IPS-18a (cell line): Measurements from ENCODE around the gene SLC12A5.
A peak's percentile ranks its signal among the peaks of the same experiment; 100 is the strongest.

ENCODE experiments used
- H3K27ac ChIP-seq: one replicate; pipeline ENCODE4 v1.5.1; 2013; ENCODE audit warnings: low read length
- H3K27me3 ChIP-seq: one replicate; pipeline ENCODE4 v1.6.1; 2013; ENCODE audit warnings: mild to moderate bottlenecking, low read length; ENCODE audit not compliant: control insufficient read depth, insufficient read depth
- H3K36me3 ChIP-seq: one replicate; pipeline ENCODE4 v1.6.1; 2013; ENCODE audit warnings: low read depth, low read length; ENCODE audit not compliant: control insufficient read depth
- H3K4me1 ChIP-seq: one replicate; pipeline ENCODE4 v1.6.1; 2013; ENCODE audit warnings: low read depth, low read length; ENCODE audit not compliant: control insufficient read depth
- H3K4me3 ChIP-seq: one replicate; pipeline ENCODE4 v1.5.1; 2013; ENCODE audit warnings: low read length
- H3K9ac ChIP-seq: one replicate; pipeline ENCODE4 v1.6.1; 2013; ENCODE audit warnings: mild to moderate bottlenecking, low read length, moderate library complexity
- H3K9me3 ChIP-seq: one replicate; pipeline ENCODE4 v1.6.1; 2013; ENCODE audit warnings: low read depth, low read length; ENCODE audit not compliant: control insufficient read depth

SLC12A5 gene

DNA sequence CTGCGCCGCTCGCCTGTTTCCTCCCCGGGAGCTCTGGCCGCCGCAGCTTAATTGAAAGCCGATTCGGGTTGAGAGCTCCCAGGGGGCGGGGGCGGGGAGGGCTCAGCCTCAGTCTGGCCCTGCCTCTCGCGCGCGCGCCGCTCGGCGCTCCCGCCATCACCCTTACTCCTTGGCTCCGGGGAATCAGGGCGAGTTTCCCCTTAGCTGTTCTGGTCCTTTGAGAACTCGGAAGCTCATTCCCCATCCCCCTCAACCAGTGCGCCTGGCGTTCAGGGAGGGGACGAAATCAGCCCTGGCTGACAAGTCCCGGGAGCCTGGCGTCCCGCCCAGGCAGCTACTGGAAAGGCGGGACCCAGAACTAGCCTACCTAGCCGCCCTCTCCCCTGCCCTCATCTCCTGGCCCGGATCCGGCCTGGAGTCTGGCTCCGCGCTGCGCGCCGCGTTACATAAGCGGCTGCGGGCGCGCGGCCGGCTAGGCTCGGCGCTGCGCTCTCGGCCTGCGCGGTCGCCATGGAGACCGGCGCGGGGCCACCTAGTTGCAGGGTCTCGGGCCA is 2.8 kb downstream of the SLC12A5 start:
- no peaks in the 10 kb centered on the region for H3K36me3 ChIP-seq
- no peak overlapping the region for H3K9ac ChIP-seq
- H3K9me3 ChIP-seq: no peaks in the 10 kb centered on the region
- H3K27ac ChIP-seq: no peak overlapping the region
- peak overlapping the region; percentile 57 for H3K4me3 ChIP-seq
- H3K4me1 ChIP-seq: no peaks in the 10 kb centered on the region
- peaks cover 87% of the 10 kb centered on the region for H3K27me3 ChIP-seq

- H3K4me3 ChIP-seq: no peak overlapping the region
- no peaks in the 10 kb centered on the region for H3K4me1 ChIP-seq
- no peak overlapping the region for H3K9ac ChIP-seq
- no peaks in the 10 kb centered on the region for H3K9me3 ChIP-seq
- H3K27me3 ChIP-seq: peaks cover 64% of the 10 kb centered on the region
- no peak overlapping the region for H3K27ac ChIP-seq
- H3K36me3 ChIP-seq: no peaks in the 10 kb centered on the region
These were observed 5.0 kb downstream of the SLC12A5 start for GRCh38 chr20:46034039-46034438.

GRCh38 chr20:46035253-46035652 is 6.2 kb downstream of the SLC12A5 start:
- Histone ChIP-seq H3K36me3 (no peaks in the 10 kb centered on the region), H3K9ac (no peak overlapping the region), H3K27me3 (peaks cover 52% of the 10 kb centered on the region), H3K27ac (no peak overlapping the region), H3K4me1 (no peaks in the 10 kb centered on the region), H3K9me3 (no peaks in the 10 kb centered on the region), H3K4me3 (no peak overlapping the region)

DNA sequence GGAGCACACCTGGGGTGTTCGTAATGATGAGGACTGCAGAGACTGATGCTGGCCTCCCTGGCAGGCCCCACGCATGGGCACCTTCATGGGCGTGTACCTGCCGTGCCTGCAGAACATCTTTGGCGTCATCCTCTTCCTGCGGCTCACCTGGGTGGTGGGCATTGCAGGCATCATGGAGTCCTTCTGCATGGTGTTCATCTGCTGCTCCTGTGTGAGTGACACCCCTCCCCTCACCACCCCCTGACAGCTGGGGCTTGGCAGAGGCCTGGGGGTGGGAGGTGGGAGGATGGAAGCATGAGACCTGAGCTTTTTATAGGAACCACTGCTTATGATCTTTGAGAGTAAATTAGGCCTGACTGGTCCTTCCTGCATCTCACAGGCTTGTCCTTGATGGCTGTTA is 6.7 kb downstream of the SLC12A5 start:
- H3K27ac ChIP-seq: no peak overlapping the region
- no peaks in the 10 kb centered on the region for H3K36me3 ChIP-seq
- no peaks in the 10 kb centered on the region for H3K9me3 ChIP-seq
- peaks cover 48% of the 10 kb centered on the region for H3K27me3 ChIP-seq
- no peak overlapping the region for H3K9ac ChIP-seq
- no peaks in the 10 kb centered on the region for H3K4me1 ChIP-seq
- no peak overlapping the region for H3K4me3 ChIP-seq

DNA sequence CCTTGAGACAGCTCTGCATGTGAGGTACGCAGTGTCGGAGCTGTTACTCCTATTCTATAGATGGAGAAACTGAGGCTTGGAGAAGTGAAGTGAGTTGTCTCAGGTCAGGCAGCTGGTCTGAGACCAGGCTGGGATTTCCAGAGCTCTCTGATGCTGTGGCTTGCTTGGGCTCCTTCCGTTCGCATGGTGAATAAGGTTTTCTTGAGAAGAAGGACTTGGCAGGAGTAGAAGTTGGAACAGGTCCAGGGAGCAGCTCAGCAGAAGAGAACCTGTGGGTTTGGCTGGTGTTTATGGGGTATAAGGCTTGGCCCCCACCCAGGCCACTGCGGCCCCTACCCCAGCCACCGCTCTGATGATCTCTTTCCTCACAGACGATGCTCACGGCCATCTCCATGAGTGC is 7.4 kb downstream of the SLC12A5 start:
- Histone ChIP-seq H3K4me1 (no peaks in the 10 kb centered on the region), H3K4me3 (no peak overlapping the region), H3K9ac (no peak overlapping the region), H3K9me3 (no peaks in the 10 kb centered on the region), H3K36me3 (no peaks in the 10 kb centered on the region), H3K27ac (no peak overlapping the region), H3K27me3 (peaks cover 42% of the 10 kb centered on the region)

GRCh38 chr20:46037036-46037435 is 8.0 kb downstream of the SLC12A5 start:
- Histone ChIP-seq H3K27me3 (peaks cover 42% of the 10 kb centered on the region), H3K9me3 (no peaks in the 10 kb centered on the region), H3K36me3 (no peaks in the 10 kb centered on the region), H3K27ac (no peak overlapping the region), H3K4me3 (no peak overlapping the region), H3K4me1 (no peaks in the 10 kb centered on the region), H3K9ac (no peak overlapping the region)

- Histone ChIP-seq H3K36me3 (no peaks in the 10 kb centered on the region), H3K4me1 (no peaks in the 10 kb centered on the region), H3K27me3 (peaks cover 15% of the 10 kb centered on the region), H3K9ac (no peak overlapping the region), H3K4me3 (no peak overlapping the region), H3K9me3 (no peaks in the 10 kb centered on the region), H3K27ac (no peak overlapping the region)
These were observed 12.0 kb downstream of the SLC12A5 start for GRCh38 chr20:46040902-46041535.

GRCh38 chr20:46043556-46043955 is 14.5 kb downstream of the SLC12A5 start:
- no peaks in the 10 kb centered on the region for H3K4me1 ChIP-seq
- H3K9me3 ChIP-seq: no peaks in the 10 kb centered on the region
- H3K36me3 ChIP-seq: no peaks in the 10 kb centered on the region
- peaks cover 15% of the 10 kb centered on the region for H3K27me3 ChIP-seq
- H3K4me3 ChIP-seq: no peak overlapping the region
- no peak overlapping the region for H3K9ac ChIP-seq
- H3K27ac ChIP-seq: no peak overlapping the region

- no peaks in the 10 kb centered on the region for H3K36me3 ChIP-seq
- H3K9me3 ChIP-seq: no peaks in the 10 kb centered on the region
- H3K4me1 ChIP-seq: no peaks in the 10 kb centered on the region
- no peak overlapping the region for H3K9ac ChIP-seq
- H3K4me3 ChIP-seq: no peak overlapping the region
- no peak overlapping the region for H3K27ac ChIP-seq
- H3K27me3 ChIP-seq: peaks cover 15% of the 10 kb centered on the region
These were observed 15.9 kb downstream of the SLC12A5 start for GRCh38 chr20:46044896-46045295.

- Histone ChIP-seq H3K4me1 (no peaks in the 10 kb centered on the region), H3K27ac (no peak overlapping the region), H3K4me3 (no peak overlapping the region), H3K9me3 (no peaks in the 10 kb centered on the region), H3K36me3 (no peaks in the 10 kb centered on the region), H3K9ac (no peak overlapping the region), H3K27me3 (peaks cover 10% of the 10 kb centered on the region)
These were observed 17.7 kb downstream of the SLC12A5 start for GRCh38 chr20:46046588-46047310.

DNA sequence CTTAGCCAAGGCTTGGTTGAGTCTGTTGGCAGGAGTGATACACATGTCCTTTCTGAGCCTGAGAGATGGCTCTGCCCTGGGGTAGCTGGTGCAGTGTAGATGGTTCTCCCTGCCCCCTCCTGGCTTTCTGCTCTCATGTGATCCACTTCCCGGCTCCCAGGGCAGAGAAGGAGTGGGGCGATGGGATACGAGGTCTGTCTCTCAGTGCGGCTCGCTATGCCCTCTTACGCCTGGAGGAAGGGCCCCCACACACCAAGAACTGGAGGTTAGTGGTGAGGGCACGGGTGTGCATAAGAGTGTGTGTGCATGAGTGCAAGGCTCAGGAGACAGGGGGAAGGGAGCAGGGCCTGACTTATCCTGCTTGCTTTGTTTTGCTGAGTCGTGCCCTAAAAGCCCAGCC is 18.8 kb downstream of the SLC12A5 start:
- peaks cover 3% of the 10 kb centered on the region for H3K27me3 ChIP-seq
- H3K9ac ChIP-seq: no peak overlapping the region
- H3K4me1 ChIP-seq: no peaks in the 10 kb centered on the region

DNA sequence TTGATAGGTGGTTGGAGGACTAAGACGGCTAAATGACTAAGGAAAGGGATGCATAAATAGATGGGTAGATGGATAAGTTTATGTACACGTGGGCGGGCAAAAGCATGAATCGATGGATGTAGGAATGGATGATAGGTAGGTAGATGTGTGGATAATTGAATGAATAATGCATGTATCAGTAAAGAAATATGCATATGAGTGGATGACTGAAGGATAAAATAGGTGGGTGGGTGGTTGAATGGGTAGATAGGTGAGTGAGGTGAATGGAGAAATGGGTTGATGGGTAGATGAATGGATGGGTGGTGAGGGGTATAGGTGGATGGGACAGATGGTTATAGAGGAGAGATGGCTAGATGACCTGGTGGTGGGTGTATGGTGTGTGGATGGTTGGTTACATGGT is 20.2 kb downstream of the SLC12A5 start:
- no peak overlapping the region for H3K9ac ChIP-seq
- H3K36me3 ChIP-seq: no peaks in the 10 kb centered on the region
- H3K27me3 ChIP-seq: peaks cover 16% of the 10 kb centered on the region
- no peaks in the 10 kb centered on the region for H3K4me1 ChIP-seq
- no peaks in the 10 kb centered on the region for H3K9me3 ChIP-seq
- H3K4me3 ChIP-seq: no peak overlapping the region
- no peak overlapping the region for H3K27ac ChIP-seq

More for the DNA sequence above, 18.8 kb downstream of the SLC12A5 start:
- Histone ChIP-seq H3K4me3 (no peak overlapping the region), H3K36me3 (no peaks in the 10 kb centered on the region), H3K27ac (no peak overlapping the region), H3K9me3 (no peaks in the 10 kb centered on the region)
